Measurements from ENCODE around the gene TMEM91.
A peak's percentile ranks its signal among the peaks of the same experiment; 100 is the strongest.

TMEM91 gene

GRCh38 chr19:41427647-41428480 is 51.5 kb downstream of the TMEM91 start:
- peak in 2 of 56 donors; percentile 34 for DNase-seq

GRCh38 chr19:41428481-41428859 is 52.1 kb downstream of the TMEM91 start:
- DNase-seq = no peak

- no peak for DNase-seq
Observed at GRCh38 chr19:41430922-41431321, 54.6 kb downstream of the TMEM91 start.

GRCh38 chr19:41431426-41432386 is 55.4 kb downstream of the TMEM91 start:
- DNase-seq = no peak

- no peak for DNase-seq
Observed at GRCh38 chr19:41433171-41433570, 56.8 kb downstream of the TMEM91 start.

All from nucleus accumbens (tissue), 56 donors.